ENCODE data around the gene PGLYRP2.

PGLYRP2 gene

GRCh38 chr19:15498156-15498858, 19.0 kb upstream of the PGLYRP2 start:
- H3K4me2 ChIP-seq (ENCODE audit: low read length) = no peak overlapping the region
- no peaks in the 10 kb centered on the region for H3K9me3 ChIP-seq (ENCODE audit: control insufficient read depth, insufficient read depth, low read length)
- no peak overlapping the region for H3K27ac ChIP-seq (ENCODE audit: low read depth, low read length)

DNA sequence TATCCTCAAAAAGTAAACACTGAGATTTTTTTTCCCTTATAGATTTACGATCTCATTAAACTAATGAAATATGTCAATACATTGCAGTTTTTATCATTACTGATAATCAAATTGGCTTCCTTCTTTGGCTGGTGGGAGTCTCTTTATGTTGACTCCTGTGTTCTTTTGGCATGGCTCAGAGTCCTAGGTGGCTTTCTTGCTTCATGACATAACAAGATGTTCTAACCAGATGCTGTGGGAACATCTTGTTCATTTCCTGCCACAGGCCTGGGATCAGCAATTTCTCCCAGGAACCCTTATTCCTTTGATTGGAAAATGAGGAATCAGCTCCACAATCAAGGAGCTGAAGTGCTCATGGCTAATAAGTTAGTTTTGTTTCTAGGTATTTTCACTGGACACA, 15.8 kb upstream of the PGLYRP2 start:
- TF ChIP-seq EZH2phosphoT487 (IDR thresholded peaks at IDR 0.05; ENCODE audit: borderline replicate concordance, low read length) = no peak
- no peak for TF ChIP-seq CTCF (IDR thresholded peaks at IDR 0.05; ENCODE audit: low read depth, low read length, poor library complexity, severe bottlenecking)
- H3K4me2 ChIP-seq (ENCODE audit: low read length) = no peak overlapping the region
- no peaks in the 10 kb centered on the region for H3K9me2 ChIP-seq (replicated peaks; ENCODE audit: control insufficient read depth, low read length)
- no peaks in the 10 kb centered on the region for H4K20me1 ChIP-seq (ENCODE audit: control insufficient read depth, insufficient read depth, low read depth, low read length)
- no peaks in the 10 kb centered on the region for H3K4me1 ChIP-seq (ENCODE audit: control insufficient read depth, low read length)
- H3K9me3 ChIP-seq (ENCODE audit: control insufficient read depth, insufficient read depth, low read length) = no peaks in the 10 kb centered on the region
- no peaks in the 10 kb centered on the region for H3K79me2 ChIP-seq (ENCODE audit: control insufficient read depth, low read length)
- no peak overlapping the region for H3K27ac ChIP-seq (ENCODE audit: low read depth, low read length)
- H3K27me3 ChIP-seq (ENCODE audit: control insufficient read depth, low read length) = no peaks in the 10 kb centered on the region
- H3K4me3 ChIP-seq (ENCODE audit: low read length) = no peak overlapping the region
- no peaks in the 10 kb centered on the region for H3F3A ChIP-seq (ENCODE audit: control insufficient read depth, insufficient read depth)
- H3K36me3 ChIP-seq (ENCODE audit: control insufficient read depth, low read length) = no peaks in the 10 kb centered on the region

More at GRCh38 chr19:15498156-15498858, 19.0 kb upstream of the PGLYRP2 start:
- no peaks in the 10 kb centered on the region for H3K36me3 ChIP-seq (ENCODE audit: control insufficient read depth, low read length)
- H3F3A ChIP-seq (ENCODE audit: control insufficient read depth, insufficient read depth) = no peaks in the 10 kb centered on the region
- H3K4me1 ChIP-seq (ENCODE audit: control insufficient read depth, low read length) = no peaks in the 10 kb centered on the region
- no peaks in the 10 kb centered on the region for H3K79me2 ChIP-seq (ENCODE audit: control insufficient read depth, low read length)
- H3K4me3 ChIP-seq (ENCODE audit: low read length) = no peak overlapping the region
- no peaks in the 10 kb centered on the region for H3K27me3 ChIP-seq (ENCODE audit: control insufficient read depth, low read length)
- H3K9me2 ChIP-seq (replicated peaks; ENCODE audit: control insufficient read depth, low read length) = no peaks in the 10 kb centered on the region
- no peak for TF ChIP-seq CTCF (IDR thresholded peaks at IDR 0.05; ENCODE audit: low read depth, low read length, poor library complexity, severe bottlenecking)
- TF ChIP-seq EZH2phosphoT487 (IDR thresholded peaks at IDR 0.05; ENCODE audit: borderline replicate concordance, low read length) = no peak
- no peaks in the 10 kb centered on the region for H4K20me1 ChIP-seq (ENCODE audit: control insufficient read depth, insufficient read depth, low read depth, low read length)

GRCh38 chr19:15488489-15489226, 9.4 kb upstream of the PGLYRP2 start:
- Histone ChIP-seq H3K27ac (ENCODE audit: low read depth, low read length) (no peak overlapping the region), H3K4me1 (ENCODE audit: control insufficient read depth, low read length) (no peaks in the 10 kb centered on the region), H3K4me3 (ENCODE audit: low read length) (no peak overlapping the region), H3K9me3 (ENCODE audit: control insufficient read depth, insufficient read depth, low read length) (no peaks in the 10 kb centered on the region), H3K9me2 (replicated peaks; ENCODE audit: control insufficient read depth, low read length) (no peaks in the 10 kb centered on the region), H4K20me1 (ENCODE audit: control insufficient read depth, insufficient read depth, low read depth, low read length) (no peaks in the 10 kb centered on the region), H3K4me2 (ENCODE audit: low read length) (no peak overlapping the region), H3F3A (ENCODE audit: control insufficient read depth, insufficient read depth) (no peaks in the 10 kb centered on the region), H3K36me3 (ENCODE audit: control insufficient read depth, low read length) (no peaks in the 10 kb centered on the region), H3K27me3 (ENCODE audit: control insufficient read depth, low read length) (no peaks in the 10 kb centered on the region), H3K79me2 (ENCODE audit: control insufficient read depth, low read length) (no peaks in the 10 kb centered on the region)
- TF ChIP-seq EZH2phosphoT487 (IDR thresholded peaks at IDR 0.05; ENCODE audit: borderline replicate concordance, low read length) = no peak
- no peak for TF ChIP-seq CTCF (IDR thresholded peaks at IDR 0.05; ENCODE audit: low read depth, low read length, poor library complexity, severe bottlenecking)

Measured in DOHH2 (cell line).